ENCODE measurements around the gene ERI2.
"Not testable (repeated sequence)": the region's sequence is repeated elsewhere in the genome, so short reads cannot be mapped to it uniquely, and the experiment has no call there.

DNA sequence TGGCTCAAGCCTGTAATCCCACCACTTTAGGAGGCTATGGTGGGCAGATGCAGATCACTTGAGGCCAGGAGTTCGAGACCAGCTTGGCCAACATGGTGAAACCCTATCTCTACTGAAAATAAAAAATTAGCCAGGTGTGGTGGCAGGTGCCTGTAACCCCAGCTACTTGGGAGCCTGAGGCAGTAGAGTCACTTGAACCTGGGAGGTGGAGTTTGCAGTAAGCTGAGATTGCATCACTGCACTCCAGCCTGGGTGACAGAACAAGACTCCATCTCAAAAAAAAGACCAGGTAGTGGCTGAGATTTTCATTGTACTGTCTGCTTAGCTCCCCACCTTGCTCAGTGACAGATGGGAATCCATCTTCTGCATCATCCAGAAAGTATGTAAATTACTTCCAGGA is 41.8 kb downstream of the ERI2 start:
- TF ChIP-seq, protein P1, sequence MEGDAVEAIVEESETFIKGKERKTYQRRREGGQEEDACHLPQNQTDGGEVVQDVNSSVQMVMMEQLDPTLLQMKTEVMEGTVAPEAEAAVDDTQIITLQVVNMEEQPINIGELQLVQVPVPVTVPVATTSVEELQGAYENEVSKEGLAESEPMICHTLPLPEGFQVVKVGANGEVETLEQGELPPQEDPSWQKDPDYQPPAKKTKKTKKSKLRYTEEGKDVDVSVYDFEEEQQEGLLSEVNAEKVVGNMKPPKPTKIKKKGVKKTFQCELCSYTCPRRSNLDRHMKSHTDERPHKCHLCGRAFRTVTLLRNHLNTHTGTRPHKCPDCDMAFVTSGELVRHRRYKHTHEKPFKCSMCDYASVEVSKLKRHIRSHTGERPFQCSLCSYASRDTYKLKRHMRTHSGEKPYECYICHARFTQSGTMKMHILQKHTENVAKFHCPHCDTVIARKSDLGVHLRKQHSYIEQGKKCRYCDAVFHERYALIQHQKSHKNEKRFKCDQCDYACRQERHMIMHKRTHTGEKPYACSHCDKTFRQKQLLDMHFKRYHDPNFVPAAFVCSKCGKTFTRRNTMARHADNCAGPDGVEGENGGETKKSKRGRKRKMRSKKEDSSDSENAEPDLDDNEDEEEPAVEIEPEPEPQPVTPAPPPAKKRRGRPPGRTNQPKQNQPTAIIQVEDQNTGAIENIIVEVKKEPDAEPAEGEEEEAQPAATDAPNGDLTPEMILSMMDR (conservative IDR thresholded peaks at IDR 0.05; ENCODE audit: low read depth, low read length): not testable (repeated sequence)
- not testable (repeated sequence) for TF ChIP-seq EZH2phosphoT487 (IDR thresholded peaks at IDR 0.05; ENCODE audit: borderline replicate concordance, low read length)
